SK-N-DZ (cell line): ENCODE results near the gene SORBS1.
A peak's percentile ranks its signal among the peaks of the same experiment; 100 is the strongest.

ENCODE experiments used
- DNase-seq: peaks from one replicate; pipeline ENCODE4 v3.0.0-alpha.2; 2015; ENCODE audit warnings: low spot score

Gene SORBS1

GRCh38 chr10:95440038-95440725, 121.0 kb downstream of the SORBS1 start:
- DNase-seq = no peak

DNA sequence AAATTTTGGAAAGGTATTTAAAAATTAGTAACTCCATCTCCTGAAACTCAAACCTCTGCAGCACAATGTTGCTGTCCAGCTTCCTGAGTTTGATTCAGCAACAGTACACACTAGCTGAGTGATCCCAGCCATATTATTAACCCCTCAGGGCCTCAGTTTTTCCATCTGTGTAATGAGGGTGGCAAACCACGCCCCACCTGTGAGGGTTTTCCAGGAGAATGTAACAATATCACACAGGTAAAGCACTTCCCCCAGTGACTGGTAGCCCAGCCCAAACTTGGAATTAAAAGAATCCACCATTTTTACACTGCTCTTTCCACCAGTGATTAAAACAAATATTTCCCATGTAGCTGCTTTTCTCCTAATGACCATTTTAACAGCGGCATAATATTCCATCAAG, 122.4 kb downstream of the SORBS1 start:
- no peak for DNase-seq

- DNase-seq = no peak
Observed at GRCh38 chr10:95437669-95438068, 123.5 kb downstream of the SORBS1 start.

- no peak for DNase-seq
Observed at GRCh38 chr10:95435548-95436279, 125.5 kb downstream of the SORBS1 start.

GRCh38 chr10:95434583-95434982, 126.6 kb downstream of the SORBS1 start:
- no peak for DNase-seq

- no peak for DNase-seq
Observed at GRCh38 chr10:95431900-95432342, 129.2 kb downstream of the SORBS1 start.

DNA sequence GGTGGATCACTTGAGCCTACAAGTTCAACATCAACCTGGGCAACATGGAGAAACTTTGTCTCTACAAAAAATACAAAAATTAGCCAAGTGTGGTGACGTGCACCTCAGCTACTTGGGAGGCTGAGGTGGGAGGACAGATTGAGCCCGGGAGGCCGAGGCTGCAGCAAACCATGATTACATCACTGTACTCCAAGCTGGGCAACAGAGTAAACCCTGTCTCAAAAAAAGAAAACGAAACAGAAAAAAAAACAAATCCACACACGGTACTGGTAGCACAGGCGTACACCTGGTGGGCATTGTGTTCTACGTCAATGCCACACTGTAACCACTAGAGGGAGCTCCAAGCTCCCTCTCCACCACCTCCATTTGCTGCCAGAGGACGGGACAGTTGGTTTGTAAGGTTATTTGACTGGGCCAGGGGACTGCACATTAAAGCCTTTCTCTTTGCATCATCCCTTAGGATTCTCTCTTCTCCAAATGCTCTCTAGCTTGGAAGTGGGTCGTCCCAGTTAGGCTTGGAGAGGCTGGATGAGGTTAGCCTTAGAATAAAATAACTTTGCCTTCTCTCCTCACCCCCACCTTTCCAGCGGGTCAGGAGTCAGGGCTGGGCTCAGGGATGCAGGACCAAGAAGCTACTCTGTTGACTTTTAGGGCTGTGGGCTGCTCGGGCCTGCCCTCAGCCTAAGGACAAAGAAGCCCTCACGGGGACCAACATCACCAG, 130.8 kb downstream of the SORBS1 start:
- DNase-seq = peak; percentile 67

- no peak for DNase-seq
Observed at GRCh38 chr10:95429639-95430038, 131.5 kb downstream of the SORBS1 start.

DNA sequence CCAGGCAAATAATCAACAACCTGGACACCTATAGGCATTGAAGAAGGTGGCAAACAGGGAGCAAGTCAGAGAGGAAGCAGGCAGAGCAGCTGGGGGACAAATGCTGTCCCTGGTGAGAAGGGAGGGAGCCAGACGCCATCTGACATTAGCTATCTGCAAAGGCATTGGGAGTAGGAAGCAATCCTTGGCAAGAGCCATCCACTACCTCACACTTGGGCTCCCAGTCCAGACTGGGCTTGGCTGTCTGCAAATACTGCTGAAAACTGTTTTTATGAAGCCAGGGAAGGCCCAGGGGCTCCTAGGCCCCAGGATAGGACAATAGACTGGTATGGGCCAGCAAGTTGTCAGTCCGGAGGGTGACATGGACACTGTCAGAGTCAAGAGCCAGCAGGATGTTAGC, 132.5 kb downstream of the SORBS1 start:
- no peak for DNase-seq

DNA sequence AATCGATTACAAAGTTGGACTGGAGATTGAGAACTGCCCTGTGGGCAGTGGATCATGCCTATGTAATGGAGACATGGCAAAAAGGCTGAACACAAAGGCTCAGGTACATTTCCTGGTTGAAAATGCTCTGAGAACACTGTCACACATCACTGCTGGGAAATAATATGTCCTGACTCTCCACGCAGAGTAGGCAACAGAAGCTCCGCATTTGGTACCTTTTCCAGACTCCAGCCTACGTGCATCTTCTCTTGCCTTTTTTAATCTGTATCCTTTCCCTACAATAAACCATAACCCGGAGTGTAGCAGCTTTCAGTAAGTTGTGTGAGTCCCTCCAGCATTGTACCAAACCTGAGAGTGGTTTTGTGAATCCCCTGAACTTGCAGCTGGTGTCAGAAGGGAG, 134.7 kb downstream of the SORBS1 start:
- no peak for DNase-seq

GRCh38 chr10:95425592-95426465, 135.3 kb downstream of the SORBS1 start:
- DNase-seq = peak; percentile 16

GRCh38 chr10:95423164-95424005, 137.8 kb downstream of the SORBS1 start:
- no peak for DNase-seq

GRCh38 chr10:95422233-95422632, 138.9 kb downstream of the SORBS1 start:
- DNase-seq = no peak

- no peak for DNase-seq
Observed at GRCh38 chr10:95421782-95422181, 139.4 kb downstream of the SORBS1 start.

DNA sequence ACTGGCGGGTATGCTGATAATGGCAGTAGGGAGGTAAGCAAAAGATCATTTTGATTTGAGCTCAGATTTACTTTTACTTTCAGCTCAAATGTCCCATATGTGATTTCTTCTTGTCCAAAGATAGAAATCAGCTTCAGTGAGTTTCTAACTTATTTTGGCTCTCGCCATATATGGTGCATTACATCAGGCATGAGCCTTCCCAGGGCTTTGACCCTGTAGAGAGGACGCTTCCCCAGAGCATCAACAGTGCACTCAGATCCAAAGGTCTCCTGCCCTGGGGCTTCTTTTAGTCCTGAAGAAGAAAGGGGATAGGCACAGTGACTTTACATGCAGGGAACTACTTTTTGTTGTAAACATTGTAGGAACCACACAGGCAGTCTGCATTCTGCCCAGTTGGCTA, 141.8 kb downstream of the SORBS1 start:
- no peak for DNase-seq

- DNase-seq = no peak
Observed at GRCh38 chr10:95416973-95417372, 144.2 kb downstream of the SORBS1 start.

DNA sequence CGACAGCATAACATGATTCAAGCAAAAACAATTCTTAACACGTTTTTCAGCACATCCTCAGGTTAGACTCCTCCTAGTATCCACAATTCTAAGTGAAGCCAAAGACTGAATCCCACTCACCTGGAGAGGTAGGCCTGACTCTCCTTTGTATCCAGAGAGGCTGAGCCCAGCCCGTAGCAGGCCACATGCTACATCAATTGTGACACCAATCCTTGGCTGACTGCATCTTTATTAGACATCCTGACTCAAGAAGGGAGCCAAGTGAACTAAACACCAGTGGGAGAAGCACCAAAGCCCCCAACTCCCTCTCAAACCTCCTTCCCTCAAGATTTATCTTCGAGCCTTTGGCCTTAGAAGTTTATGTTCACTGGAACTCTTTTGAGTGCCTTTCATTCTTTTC, 144.9 kb downstream of the SORBS1 start:
- no peak for DNase-seq

GRCh38 chr10:95415621-95416031, 145.5 kb downstream of the SORBS1 start:
- no peak for DNase-seq

- no peak for DNase-seq
Observed at GRCh38 chr10:95414844-95415485, 146.2 kb downstream of the SORBS1 start.
